ENCODE data around the gene MPC2. TPM values are rescaled to one million over a fixed set of nuclear protein-coding genes. Genes with fewer than 3 reads are reported as not detected.

The MPC2 gene
- total and polyA plus RNA-seq, 2 donors: 67.9 to 74.4 TPM

DNA sequence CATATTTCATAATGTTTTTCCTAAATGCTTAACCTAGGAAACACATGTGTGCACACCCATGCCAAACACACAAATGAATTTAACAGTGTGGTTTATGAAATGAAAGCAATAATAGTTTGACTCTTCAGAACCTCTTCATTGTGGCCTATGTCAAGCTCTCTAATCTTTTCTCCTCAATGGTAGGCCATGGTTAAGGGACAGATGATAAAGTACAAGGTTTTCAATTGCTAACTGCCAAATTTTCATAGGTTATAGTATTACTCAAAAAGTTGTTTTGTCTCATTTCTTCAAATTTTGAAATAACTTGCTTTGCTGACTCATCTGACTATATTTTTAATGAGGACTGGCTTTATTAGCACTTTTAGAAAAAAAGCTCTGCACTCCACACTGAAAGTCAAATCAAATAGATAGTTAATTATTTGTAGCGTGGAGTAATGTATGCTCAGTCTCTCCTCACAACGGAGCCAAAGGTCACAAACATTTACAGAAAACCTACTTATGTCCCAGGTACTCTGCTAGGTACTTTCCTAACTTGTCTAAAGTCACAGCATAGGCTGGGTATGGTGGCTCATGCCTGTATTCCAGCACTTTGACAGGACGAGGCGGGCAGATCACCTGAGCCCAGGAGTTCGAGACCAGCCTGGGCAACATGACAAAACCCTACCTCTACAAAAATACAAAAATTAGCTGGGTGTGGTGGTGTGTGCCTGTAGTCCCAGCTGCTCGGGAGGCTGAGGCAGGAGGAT is 19.9 kb downstream of the MPC2 start:
- Histone ChIP-seq H3K36me3 (ENCODE audit: control insufficient read depth in 2 of 2, insufficient read depth in 2 of 2, low read length in 1 of 2) (peaks cover 6% of the 10 kb centered on the region in 2 donors), H3K4me1 (ENCODE audit: control insufficient read depth in 2 of 2, insufficient read depth in 2 of 2, low read length in 2 of 2) (no peaks in the 10 kb centered on the region), H3K4me3 (ENCODE audit: low read length in 2 of 2) (no peak overlapping the region), H3K27me3 (ENCODE audit: control insufficient read depth in 2 of 2, insufficient read depth in 1 of 2, low read length in 1 of 2) (no peaks in the 10 kb centered on the region), H3K9me3 (ENCODE audit: control insufficient read depth in 2 of 2, insufficient read depth in 1 of 2, low read length in 1 of 2) (no peaks in the 10 kb centered on the region), H3K27ac (ENCODE audit: low read depth in 1 of 2, low read length in 1 of 2) (no peak overlapping the region)
- WGBS: 98% methylated on average over 6 of the region's 6 CpGs
- no peak for DNase-seq (ENCODE audit: low read depth in 6 of 9, low spot score in 9 of 9)

DNA sequence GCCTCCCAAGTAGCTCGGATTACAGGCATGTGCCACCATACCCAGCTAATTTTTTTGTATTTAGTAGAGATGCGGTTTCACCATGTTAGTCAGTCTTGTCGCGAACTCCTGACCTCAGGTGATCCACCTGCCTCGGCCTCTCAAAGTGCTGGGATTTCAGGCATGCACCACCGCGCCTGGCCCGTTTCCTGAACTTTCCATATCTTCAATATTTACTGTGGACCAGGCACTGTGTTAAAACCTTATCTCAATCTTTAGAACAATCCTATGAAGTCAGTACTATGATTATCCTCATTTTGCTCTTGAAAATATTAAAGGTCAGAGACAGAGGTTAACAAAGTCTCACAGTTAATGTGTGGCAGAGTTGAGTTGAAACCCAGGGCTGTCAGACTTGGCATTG is 21.3 kb downstream of the MPC2 start:
- no peaks in the 10 kb centered on the region for H3K4me1 ChIP-seq (ENCODE audit: control insufficient read depth in 2 of 2, insufficient read depth in 2 of 2, low read length in 2 of 2)

DNA sequence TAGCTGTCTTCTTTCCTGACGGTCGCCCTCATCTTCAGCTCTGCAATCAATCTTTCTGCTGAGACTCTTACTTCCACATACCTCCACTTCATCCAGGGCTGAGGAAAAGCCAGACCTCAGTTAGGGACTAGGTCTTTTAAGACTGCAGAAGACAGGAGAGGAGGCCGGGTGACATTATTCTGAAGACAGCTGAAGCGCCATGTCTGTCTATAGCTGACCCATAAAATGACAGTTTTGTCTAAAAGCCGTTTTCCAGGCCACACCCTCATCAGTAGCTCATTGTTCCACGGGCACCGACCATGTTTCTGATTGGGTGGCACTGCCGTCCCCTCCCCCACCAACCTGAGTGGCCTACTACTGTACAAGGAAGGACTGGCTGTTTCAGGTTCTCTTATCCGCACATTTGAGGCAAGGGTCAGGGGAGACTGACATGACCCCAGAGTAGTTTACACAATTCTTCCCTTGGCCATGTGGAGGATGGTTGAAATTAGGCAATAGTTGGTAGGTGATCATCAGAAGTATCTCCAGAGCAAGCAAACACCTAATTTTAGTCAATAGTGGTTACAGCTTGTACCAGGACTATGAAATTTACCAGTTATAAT is 22.9 kb downstream of the MPC2 start, which contains the start of gene ADCY10:
ADCY10 (minus strand) TSS at position 240 of the 602 bp plus-strand sequence. CDS start 8,994 bp downstream, outside the sequence.
- Histone ChIP-seq H3K36me3 (ENCODE audit: control insufficient read depth in 2 of 2, insufficient read depth in 2 of 2, low read length in 1 of 2) (peaks cover 6% of the 10 kb centered on the region in 2 donors), H3K4me3 (ENCODE audit: low read length in 2 of 2) (no peak within 1 kb of the TSS), H3K27ac (ENCODE audit: low read depth in 1 of 2, low read length in 1 of 2) (no peak within 1 kb of the TSS), H3K27me3 (ENCODE audit: control insufficient read depth in 2 of 2, insufficient read depth in 1 of 2, low read length in 1 of 2) (no peaks in the 10 kb centered on the region), H3K9me3 (ENCODE audit: control insufficient read depth in 2 of 2, insufficient read depth in 1 of 2, low read length in 1 of 2) (peaks cover 1 to 9% of the 10 kb centered on the region in 2 donors), H3K4me1 (ENCODE audit: control insufficient read depth in 2 of 2, insufficient read depth in 2 of 2, low read length in 2 of 2) (no peaks in the 10 kb centered on the region)
- 98% methylated on average over 9 of the region's 9 CpGs for WGBS
- DNase-seq (ENCODE audit: low read depth in 6 of 9, low spot score in 9 of 9): no peak

More for the DNA sequence above, 21.3 kb downstream of the MPC2 start:
- Histone ChIP-seq H3K9me3 (ENCODE audit: control insufficient read depth in 2 of 2, insufficient read depth in 1 of 2, low read length in 1 of 2) (no peaks in the 10 kb centered on the region), H3K36me3 (ENCODE audit: control insufficient read depth in 2 of 2, insufficient read depth in 2 of 2, low read length in 1 of 2) (peaks cover 6% of the 10 kb centered on the region in 2 donors), H3K4me3 (ENCODE audit: low read length in 2 of 2) (no peak overlapping the region), H3K27ac (ENCODE audit: low read depth in 1 of 2, low read length in 1 of 2) (no peak overlapping the region), H3K27me3 (ENCODE audit: control insufficient read depth in 2 of 2, insufficient read depth in 1 of 2, low read length in 1 of 2) (no peaks in the 10 kb centered on the region)
- DNase-seq (ENCODE audit: low read depth in 6 of 9, low spot score in 9 of 9): no peak
- WGBS: 98% methylated on average over 8 of the region's 8 CpGs

DNA sequence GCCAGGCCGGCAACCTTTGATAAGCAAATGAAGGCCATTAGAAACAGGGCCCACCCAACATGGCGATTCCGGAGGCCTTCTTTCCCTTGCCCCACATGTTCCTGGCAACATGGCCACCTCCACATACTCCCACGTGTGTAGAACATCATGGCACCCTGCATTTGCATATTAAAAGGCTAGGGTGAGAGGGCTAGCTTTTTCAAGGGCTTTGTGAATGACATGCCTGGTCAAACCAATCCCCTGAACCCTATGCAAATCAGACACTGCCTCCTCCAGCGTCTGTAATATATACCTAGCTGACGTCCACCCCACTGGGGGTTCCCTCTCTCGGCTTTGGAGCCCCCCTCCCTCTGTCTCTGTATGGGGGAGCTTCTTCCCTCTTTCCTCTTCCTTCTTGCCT is 24.6 kb downstream of the MPC2 start:
- peaks cover 1 to 9% of the 10 kb centered on the region in 2 donors for H3K9me3 ChIP-seq (ENCODE audit: control insufficient read depth in 2 of 2, insufficient read depth in 1 of 2, low read length in 1 of 2)
- no peak overlapping the region for H3K27ac ChIP-seq (ENCODE audit: low read depth in 1 of 2, low read length in 1 of 2)
- peaks cover 5 to 6% of the 10 kb centered on the region in 2 donors for H3K36me3 ChIP-seq (ENCODE audit: control insufficient read depth in 2 of 2, insufficient read depth in 2 of 2, low read length in 1 of 2)
- no peak for DNase-seq (ENCODE audit: low read depth in 6 of 9, low spot score in 9 of 9)
- H3K27me3 ChIP-seq (ENCODE audit: control insufficient read depth in 2 of 2, insufficient read depth in 1 of 2, low read length in 1 of 2): no peaks in the 10 kb centered on the region
- 97% methylated on average over 7 of the region's 7 CpGs for WGBS
- no peak overlapping the region for H3K4me3 ChIP-seq (ENCODE audit: low read length in 2 of 2)
- H3K4me1 ChIP-seq (ENCODE audit: control insufficient read depth in 2 of 2, insufficient read depth in 2 of 2, low read length in 2 of 2): no peaks in the 10 kb centered on the region

DNA sequence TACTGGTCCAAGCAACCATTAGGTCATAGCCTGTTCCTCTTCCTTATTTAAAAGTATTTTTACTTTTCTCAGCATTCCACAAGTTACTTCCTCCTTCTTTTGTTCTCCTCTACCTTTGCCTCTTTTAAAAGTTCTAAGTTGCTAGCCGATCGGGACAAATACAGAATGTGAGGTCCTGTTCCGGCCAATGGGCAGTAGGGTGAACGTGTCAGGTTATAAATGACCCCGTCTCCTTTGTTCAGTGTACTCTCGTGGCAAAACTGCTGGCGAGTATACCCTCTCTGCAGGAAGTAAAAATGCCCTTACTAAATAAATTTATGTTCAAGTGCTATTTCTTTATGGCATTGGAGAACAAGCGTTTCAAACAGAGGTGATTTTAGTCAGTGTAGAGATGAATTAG is 25.5 kb downstream of the MPC2 start:
- Histone ChIP-seq H3K27ac (ENCODE audit: low read depth in 1 of 2, low read length in 1 of 2) (no peak overlapping the region), H3K4me1 (ENCODE audit: control insufficient read depth in 2 of 2, insufficient read depth in 2 of 2, low read length in 2 of 2) (no peaks in the 10 kb centered on the region), H3K36me3 (ENCODE audit: control insufficient read depth in 2 of 2, insufficient read depth in 2 of 2, low read length in 1 of 2) (peaks cover 3 to 6% of the 10 kb centered on the region in 2 donors), H3K27me3 (ENCODE audit: control insufficient read depth in 2 of 2, insufficient read depth in 1 of 2, low read length in 1 of 2) (no peaks in the 10 kb centered on the region), H3K9me3 (ENCODE audit: control insufficient read depth in 2 of 2, insufficient read depth in 1 of 2, low read length in 1 of 2) (peaks cover 1 to 9% of the 10 kb centered on the region in 2 donors), H3K4me3 (ENCODE audit: low read length in 2 of 2) (no peak overlapping the region)
- 75% methylated on average over 8 of the region's 8 CpGs for WGBS
- DNase-seq (ENCODE audit: low read depth in 6 of 9, low spot score in 9 of 9): no peak

DNA sequence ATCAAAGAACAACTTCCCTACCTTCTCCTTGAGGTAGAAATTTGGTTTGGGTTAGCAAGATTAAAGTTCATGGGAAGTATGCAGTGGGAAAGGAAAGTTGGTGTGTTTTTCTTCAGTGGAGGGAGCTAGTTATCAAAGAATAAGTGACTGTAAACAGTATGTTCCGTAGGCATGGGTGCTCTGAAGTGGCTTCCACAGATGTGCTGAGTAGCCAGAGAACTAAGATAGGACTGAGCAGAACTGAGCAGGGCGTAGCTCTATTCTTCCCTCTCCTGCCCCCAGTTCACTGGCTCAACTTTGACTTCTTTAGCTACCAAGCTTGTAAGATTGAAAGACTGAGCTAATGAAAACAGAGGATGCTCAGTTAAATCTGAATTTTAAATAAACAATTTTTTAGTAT is 26.3 kb downstream of the MPC2 start:
- WGBS: 73% methylated on average over 2 of the region's 2 CpGs
- peaks cover 1 to 9% of the 10 kb centered on the region in 2 donors for H3K9me3 ChIP-seq (ENCODE audit: control insufficient read depth in 2 of 2, insufficient read depth in 1 of 2, low read length in 1 of 2)
- no peak for DNase-seq (ENCODE audit: low read depth in 6 of 9, low spot score in 9 of 9)
- no peaks in the 10 kb centered on the region for H3K4me1 ChIP-seq (ENCODE audit: control insufficient read depth in 2 of 2, insufficient read depth in 2 of 2, low read length in 2 of 2)
- H3K4me3 ChIP-seq (ENCODE audit: low read length in 2 of 2): no peak overlapping the region
- peaks cover 2 to 3% of the 10 kb centered on the region in 2 donors for H3K36me3 ChIP-seq (ENCODE audit: control insufficient read depth in 2 of 2, insufficient read depth in 2 of 2, low read length in 1 of 2)
- no peaks in the 10 kb centered on the region for H3K27me3 ChIP-seq (ENCODE audit: control insufficient read depth in 2 of 2, insufficient read depth in 1 of 2, low read length in 1 of 2)
- no peak overlapping the region for H3K27ac ChIP-seq (ENCODE audit: low read depth in 1 of 2, low read length in 1 of 2)

DNA sequence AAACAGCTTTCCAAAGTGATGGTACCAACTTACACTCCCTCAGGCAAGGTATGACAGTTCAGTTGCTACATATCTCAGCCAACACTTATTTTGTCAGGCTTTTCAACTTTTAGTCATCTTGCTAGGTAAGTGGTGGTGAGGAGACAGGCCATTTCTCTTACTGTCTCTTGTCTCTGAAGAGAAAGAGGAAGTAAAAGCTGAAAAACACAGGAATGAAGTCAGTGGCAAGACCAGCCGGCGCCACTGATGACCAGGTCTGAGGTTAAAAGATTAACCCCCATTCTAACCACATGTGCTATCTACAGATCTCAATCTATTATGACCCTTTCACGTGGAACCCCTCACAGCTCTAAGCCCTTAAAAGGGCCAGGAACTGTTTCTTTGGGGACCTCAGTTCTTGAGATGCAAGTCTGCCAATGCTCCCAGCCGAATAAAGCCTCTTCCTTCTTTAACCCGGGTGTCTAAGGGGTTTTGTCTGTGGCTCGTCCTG is 27.1 kb downstream of the MPC2 start:
- H3K4me3 ChIP-seq (ENCODE audit: low read length in 2 of 2): no peak overlapping the region
- no peak for DNase-seq (ENCODE audit: low read depth in 6 of 9, low spot score in 9 of 9)
- H3K27me3 ChIP-seq (ENCODE audit: control insufficient read depth in 2 of 2, insufficient read depth in 1 of 2, low read length in 1 of 2): no peaks in the 10 kb centered on the region
- peaks cover 0 to 3% of the 10 kb centered on the region in 2 donors for H3K4me1 ChIP-seq (ENCODE audit: control insufficient read depth in 2 of 2, insufficient read depth in 2 of 2, low read length in 2 of 2)
- WGBS: 88% methylated on average over 6 of the region's 6 CpGs
- no peak overlapping the region for H3K27ac ChIP-seq (ENCODE audit: low read depth in 1 of 2, low read length in 1 of 2)
- H3K9me3 ChIP-seq (ENCODE audit: control insufficient read depth in 2 of 2, insufficient read depth in 1 of 2, low read length in 1 of 2): peaks cover 1 to 9% of the 10 kb centered on the region in 2 donors
- H3K36me3 ChIP-seq (ENCODE audit: control insufficient read depth in 2 of 2, insufficient read depth in 2 of 2, low read length in 1 of 2): peaks cover 0 to 3% of the 10 kb centered on the region in 2 donors

DNA sequence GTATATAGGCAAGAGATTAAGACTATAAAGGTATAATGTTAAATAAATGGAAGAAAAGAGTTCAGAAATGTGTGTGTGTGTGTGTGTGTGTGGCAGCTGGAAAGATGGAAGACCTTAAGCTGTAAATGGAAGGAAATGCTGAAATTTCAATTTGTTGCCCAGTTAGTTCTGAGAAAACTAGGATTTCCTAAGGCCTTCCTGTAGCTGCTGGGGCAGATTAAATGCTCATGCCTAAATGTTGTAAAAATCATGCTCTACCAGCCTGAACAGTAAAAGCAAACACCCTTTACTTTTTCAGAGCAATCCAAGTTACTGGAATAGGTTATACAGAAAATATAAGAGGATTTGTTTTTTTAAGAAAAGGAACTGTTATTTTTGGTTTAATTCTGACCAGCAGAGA is 31.2 kb downstream of the MPC2 start:
- H3K4me1 ChIP-seq (ENCODE audit: control insufficient read depth in 2 of 2, insufficient read depth in 2 of 2, low read length in 2 of 2): peaks cover 0 to 3% of the 10 kb centered on the region in 2 donors
- no peak for DNase-seq (ENCODE audit: low read depth in 6 of 9, low spot score in 9 of 9)
- no peak overlapping the region for H3K4me3 ChIP-seq (ENCODE audit: low read length in 2 of 2)
- H3K9me3 ChIP-seq (ENCODE audit: control insufficient read depth in 2 of 2, insufficient read depth in 1 of 2, low read length in 1 of 2): peaks cover 1 to 9% of the 10 kb centered on the region in 2 donors
- no peak overlapping the region for H3K27ac ChIP-seq (ENCODE audit: low read depth in 1 of 2, low read length in 1 of 2)
- no peaks in the 10 kb centered on the region for H3K36me3 ChIP-seq (ENCODE audit: control insufficient read depth in 2 of 2, insufficient read depth in 2 of 2, low read length in 1 of 2)
- no peaks in the 10 kb centered on the region for H3K27me3 ChIP-seq (ENCODE audit: control insufficient read depth in 2 of 2, insufficient read depth in 1 of 2, low read length in 1 of 2)

DNA sequence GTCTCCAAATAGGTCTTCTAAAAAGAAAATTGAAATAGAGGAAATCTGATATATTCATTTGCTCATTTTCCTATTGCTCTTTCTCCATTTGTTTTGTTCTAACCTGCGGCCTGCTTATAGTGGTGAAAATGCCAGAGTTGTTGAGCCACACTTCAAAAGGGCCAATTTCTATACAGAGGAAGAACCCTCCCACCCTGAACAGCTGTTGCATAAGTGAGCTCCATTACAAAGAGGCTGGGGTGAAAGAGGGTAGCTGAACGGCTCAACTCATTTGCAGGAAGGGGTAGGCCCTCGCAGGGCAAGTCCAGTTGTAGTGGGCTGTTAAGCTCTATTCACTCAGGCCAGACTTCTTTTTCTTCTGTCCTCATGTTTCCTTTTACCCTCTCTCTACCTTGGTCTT is 31.7 kb downstream of the MPC2 start:
- Histone ChIP-seq H3K4me3 (ENCODE audit: low read length in 2 of 2) (no peak overlapping the region), H3K27ac (ENCODE audit: low read depth in 1 of 2, low read length in 1 of 2) (no peak overlapping the region), H3K27me3 (ENCODE audit: control insufficient read depth in 2 of 2, insufficient read depth in 1 of 2, low read length in 1 of 2) (no peaks in the 10 kb centered on the region), H3K4me1 (ENCODE audit: control insufficient read depth in 2 of 2, insufficient read depth in 2 of 2, low read length in 2 of 2) (peaks cover 0 to 3% of the 10 kb centered on the region in 2 donors), H3K9me3 (ENCODE audit: control insufficient read depth in 2 of 2, insufficient read depth in 1 of 2, low read length in 1 of 2) (peaks cover 1 to 9% of the 10 kb centered on the region in 2 donors), H3K36me3 (ENCODE audit: control insufficient read depth in 2 of 2, insufficient read depth in 2 of 2, low read length in 1 of 2) (no peaks in the 10 kb centered on the region)
- 91% methylated on average over 3 of the region's 3 CpGs for WGBS
- DNase-seq (ENCODE audit: low read depth in 6 of 9, low spot score in 9 of 9): peak in 1 of 9 donors; percentile 20

Data from thymus (tissue), 11 donors.